Fibroblast of peridontal ligament (primary cell): ENCODE measurements around the gene FAM83G.
"Not testable (repeated sequence)": the region's sequence is repeated elsewhere in the genome, so short reads cannot be mapped to it uniquely, and the experiment has no call there.

Experiments used
- DNase-seq: peaks from one replicate; pipeline ENCODE4 v3.0.0-alpha.2; 2010; ENCODE audit errors: extremely low read depth

Gene FAM83G, protein sequence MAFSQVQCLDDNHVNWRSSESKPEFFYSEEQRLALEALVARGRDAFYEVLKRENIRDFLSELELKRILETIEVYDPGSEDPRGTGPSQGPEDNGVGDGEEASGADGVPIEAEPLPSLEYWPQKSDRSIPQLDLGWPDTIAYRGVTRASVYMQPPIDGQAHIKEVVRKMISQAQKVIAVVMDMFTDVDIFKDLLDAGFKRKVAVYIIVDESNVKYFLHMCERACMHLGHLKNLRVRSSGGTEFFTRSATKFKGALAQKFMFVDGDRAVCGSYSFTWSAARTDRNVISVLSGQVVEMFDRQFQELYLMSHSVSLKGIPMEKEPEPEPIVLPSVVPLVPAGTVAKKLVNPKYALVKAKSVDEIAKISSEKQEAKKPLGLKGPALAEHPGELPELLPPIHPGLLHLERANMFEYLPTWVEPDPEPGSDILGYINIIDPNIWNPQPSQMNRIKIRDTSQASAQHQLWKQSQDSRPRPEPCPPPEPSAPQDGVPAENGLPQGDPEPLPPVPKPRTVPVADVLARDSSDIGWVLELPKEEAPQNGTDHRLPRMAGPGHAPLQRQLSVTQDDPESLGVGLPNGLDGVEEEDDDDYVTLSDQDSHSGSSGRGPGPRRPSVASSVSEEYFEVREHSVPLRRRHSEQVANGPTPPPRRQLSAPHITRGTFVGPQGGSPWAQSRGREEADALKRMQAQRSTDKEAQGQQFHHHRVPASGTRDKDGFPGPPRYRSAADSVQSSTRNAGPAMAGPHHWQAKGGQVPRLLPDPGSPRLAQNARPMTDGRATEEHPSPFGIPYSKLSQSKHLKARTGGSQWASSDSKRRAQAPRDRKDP

DNA sequence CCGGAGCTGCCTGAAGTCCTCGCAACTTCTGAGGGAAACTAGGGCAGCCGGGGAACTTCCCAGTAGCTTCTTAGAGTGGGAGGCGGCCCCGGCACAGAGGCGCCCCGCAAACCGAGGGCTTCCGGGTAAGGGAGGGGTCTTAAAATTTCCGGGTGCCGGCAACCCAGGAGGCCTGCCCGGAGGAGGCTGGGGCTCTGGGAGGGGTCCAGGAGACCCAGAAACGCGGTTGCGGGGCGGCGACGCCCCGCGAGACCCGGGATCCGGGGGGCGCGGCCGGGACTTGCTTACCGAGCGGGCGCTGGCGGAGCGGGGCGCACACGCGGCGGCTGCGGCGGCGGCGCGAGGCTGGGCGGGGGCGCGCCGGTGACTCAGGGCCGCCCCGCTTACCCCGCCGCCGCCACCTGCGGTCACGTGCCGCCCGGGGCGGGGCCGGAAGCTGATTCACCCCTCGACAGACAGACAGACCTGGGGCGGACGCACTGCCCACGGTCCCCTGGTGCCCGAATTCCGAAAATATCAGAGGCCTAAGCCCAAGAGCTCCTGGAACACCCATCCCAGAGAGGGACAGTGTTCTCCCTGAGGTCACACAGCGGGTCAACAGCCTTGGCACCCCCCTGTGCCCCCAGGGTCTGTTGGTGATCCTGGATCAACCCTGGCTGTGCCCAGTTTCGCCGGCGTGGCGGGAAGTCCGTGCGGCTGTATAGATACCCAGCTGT, at the start of gene FAM83G:
TSS of gene FAM83G (minus strand) at position 344 of the 716 bp plus-strand sequence. CDS start 723 bp downstream, outside the sequence.
- DNase-seq, result peak; percentile 18

DNA sequence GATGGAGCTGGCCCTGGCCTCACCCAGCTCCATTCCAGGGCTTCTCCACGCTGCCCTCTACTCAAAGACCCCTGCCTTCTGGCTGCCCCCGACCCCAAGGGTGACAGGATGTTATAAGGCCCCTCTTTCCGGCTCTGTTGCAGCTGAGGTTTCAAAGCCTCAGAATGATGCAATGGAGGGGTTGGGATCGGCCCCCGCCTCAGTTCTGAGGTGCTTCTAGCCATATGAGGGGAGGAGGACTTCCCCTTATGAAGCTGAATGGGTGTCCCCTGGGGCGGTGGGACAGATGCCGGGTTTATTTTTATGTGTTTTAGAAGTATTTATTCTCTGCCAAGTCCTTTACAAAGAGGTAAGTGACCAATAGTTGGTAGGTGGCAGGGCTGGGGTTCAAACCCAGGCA, 44.3 kb upstream of the FAM83G start:
- not testable (repeated sequence) for DNase-seq

DNA sequence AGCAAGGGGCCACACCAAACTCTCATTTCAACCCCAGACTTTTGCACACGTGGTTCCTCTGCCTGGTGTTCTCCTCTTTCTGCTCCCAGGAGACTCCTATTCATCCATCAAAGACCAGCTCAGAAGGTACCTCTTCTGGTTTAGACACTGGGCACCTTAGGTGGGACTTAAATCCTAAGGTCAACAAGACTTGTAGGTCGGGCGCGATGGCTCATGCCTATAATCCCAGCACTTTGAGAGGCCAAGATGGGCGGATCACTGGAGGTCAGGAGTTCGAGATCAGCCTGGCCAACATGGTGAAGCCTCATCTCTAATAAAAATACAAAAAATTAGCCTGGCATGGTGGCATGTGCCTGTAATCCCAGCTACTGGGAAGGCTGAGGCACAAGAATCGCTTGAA, 42.9 kb upstream of the FAM83G start:
- not testable (repeated sequence) for DNase-seq

DNA sequence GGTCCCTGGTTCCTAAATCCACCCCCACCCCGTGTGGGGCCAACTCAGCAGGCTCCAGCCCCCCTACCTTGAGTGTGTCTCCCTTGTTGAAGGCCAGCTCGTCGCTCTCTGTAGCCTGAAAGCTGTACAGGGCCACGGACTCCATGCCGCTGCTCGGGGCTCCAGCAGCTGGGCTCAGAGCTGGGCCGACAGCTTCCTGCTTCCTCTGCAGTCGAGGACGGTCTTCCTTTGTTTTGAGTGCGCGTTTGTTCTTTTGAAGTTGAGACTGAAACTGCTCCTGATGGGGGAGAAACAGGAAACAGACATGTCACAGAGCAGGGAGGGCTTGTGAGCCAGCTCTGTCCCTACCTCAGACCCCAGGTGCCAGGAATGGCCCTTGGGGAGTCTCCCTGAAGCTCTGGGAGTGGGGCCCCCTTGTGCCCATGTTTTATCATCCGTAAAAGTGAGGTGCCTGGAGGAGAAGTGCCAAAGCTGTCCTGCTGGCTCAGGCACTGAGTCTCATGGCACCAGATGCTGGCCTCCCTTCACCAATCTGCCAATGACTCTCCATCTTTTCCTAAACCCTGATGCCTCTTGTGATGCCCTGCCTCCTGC, 42.3 kb upstream of the FAM83G start, which contains the start of gene GRAP:
TSS of gene GRAP (minus strand) at position 176 of the 594 bp plus-strand sequence. CDS start at position 145, 31 bp downstream.
- DNase-seq, result not testable (repeated sequence)

DNA sequence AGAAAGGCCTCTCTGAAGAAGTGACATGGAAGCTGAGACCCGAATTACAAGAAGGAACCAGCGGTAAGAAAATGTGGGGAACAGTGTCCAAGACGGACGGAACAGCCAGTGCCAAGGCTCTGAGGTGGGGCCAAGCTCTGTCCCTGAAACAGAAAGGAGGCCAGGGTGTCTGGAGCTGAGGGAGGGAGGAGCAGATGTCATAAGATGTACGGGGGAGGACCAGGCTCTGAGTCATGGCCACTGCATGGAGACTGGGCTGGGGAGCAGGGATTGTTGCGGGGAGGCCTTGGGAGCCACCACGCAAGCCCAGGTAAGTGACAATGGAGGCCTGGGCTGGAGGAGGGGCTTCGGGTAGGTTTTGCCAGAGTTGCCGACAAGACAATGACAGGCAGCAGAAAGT, 40.1 kb upstream of the FAM83G start:
- not testable (repeated sequence) for DNase-seq

DNA sequence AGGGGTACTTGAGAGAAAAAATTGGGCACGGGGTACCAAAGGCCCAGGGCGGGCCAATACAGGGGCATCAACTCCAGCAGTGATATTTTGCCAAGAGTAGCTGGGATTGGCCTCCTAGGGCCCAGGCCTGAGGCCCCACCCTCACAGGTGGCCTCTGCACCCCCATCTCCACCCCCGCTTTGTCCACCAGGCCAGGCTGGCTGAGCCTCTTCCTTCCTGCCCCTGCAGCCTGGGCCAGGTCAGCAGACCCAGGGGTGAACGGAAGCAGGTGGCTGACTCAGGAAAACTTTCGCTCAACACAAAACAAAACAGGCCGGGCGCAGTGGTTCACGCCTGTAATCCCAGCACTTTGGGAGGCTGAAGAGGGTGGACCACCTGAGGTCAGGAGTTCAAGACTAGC, 38.5 kb upstream of the FAM83G start:
- DNase-seq, result not testable (repeated sequence)

DNA sequence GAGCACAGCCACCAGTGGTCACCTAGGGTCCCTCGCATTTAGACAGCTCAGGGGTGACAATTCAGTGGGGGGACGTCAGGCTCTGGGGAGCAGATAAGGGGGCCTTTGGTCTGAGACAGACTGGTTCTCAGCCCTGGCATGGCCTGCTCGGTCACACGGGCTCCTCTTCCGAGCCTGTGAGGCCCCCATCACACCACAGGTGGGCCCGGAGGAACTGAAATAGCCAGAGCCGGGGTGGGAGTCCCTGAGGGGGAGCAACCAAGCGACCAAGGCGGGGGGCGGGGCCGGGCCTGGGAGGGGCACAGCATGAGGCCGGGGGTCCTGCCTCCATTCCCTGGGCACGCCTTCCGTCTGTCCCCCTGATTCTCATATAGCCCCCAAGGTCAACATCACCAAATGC, 37.8 kb upstream of the FAM83G start:
- DNase-seq, result not testable (repeated sequence)

DNA sequence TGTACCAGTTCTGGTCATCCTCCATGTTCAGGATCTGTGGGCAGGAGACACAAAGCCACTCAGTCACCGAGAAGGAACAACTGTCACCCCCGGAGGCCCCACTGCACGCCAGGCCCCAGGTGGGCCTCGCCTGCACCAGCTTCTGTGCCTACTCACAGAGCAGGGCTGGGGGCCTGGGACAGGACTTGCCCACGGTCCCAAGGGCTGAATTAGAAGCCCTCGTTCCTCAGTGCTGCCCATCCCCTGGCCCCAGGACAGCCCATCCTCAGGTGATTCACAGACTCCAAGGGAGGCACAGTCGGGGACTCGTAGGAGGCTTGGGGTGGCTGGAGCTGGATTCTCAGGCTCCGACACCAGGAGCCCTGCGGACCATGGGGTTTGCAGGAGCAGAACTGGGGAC, 37.3 kb upstream of the FAM83G start:
- not testable (repeated sequence) for DNase-seq

DNA sequence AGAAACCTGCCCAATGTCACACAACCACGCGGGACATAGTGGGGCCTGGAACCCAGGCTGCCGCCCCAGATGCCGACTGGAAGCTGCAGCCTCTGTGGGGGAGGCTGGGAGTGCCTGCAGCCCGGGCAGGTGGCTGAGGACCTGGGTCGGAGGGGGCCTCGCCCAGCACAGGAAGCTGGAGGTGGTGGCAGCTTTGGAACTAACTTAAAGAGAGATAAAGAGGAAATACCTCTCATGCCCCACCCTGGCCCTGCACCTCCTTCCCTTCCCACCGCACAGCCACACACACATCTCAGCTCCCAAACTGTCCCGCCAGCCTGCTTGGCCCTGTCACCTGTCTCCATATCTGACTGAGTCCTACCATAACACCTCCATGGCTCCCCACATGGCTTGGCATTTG, 35.8 kb upstream of the FAM83G start:
- DNase-seq, result not testable (repeated sequence)

DNA sequence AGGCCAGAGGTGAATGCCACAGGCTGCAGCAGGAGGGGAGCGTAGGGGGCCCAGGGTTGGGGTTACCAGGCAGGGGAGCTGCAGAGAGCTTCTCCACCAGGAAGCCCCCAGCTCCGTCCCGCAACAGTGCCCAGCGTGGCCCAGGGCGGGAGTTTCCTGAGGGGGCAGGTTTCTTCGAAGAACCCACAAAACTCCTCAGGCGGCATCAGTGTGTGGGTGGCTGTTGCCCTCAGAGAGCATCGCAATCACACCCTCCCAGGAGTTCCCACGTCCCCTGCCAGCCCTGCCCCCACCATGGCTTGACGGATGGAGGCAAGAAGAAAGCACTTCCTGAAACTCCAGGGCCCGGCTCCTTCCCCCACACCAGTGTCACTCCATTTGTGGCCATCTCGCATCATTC, 34.2 kb upstream of the FAM83G start:
- DNase-seq, result not testable (repeated sequence)

DNA sequence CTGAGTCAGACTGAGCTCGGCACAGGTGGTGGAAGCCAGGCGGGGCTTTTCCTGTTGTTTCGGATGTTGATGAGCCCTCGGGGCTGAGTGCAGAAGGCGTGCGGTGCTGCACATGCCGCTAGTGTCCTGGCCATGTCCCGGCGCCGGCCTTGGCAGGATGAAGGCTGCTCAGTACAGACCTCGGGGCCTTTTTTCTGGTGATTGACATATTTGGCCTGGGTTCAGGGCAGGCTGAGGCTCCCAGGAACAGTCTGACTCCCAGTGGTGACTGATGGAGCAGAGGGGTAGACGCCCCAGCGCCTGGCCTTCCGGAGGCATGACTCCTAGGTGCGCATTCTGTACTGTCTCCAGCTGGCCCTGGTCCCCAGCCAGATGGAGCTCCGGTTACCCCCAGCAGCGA, 33.4 kb upstream of the FAM83G start:
- DNase-seq, result not testable (repeated sequence)

DNA sequence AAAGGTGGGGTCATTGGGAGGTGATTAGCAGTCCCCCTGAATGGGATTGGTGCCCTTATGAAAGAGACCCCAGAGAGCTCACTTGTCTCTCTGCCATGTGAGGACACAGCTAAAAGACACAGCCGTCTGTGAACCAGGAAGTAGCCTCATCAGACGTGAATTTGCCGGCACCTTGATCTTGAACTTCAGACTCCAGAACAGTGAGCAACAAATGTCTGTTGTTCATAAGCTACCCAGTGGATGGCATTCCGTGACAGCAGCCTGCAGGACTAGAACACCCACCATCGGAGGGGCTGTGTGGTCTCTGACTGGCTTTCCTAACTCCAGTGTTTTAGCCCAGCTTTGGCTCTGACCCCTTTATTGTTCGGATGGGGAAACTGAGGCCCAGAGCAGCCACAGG, 33.0 kb upstream of the FAM83G start:
- DNase-seq, result not testable (repeated sequence)

DNA sequence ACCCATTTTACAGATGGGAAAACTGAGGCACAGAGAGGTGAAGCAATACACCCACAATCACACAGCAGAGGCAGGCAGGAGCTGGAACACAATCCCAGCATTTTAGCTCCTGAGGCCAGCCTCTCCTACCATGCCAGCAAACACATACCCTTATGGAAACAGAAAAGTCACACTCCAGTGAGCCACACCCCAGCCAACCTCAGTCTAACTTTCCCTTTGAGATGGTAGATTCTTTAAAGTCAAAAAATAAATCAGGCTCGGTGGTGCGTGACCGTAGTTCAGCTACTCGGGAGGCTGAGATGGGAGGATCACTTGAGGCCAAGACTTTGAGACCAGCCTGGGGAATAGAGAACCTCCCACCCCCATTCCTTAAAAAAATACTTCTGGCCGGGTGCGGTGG, 31.6 kb upstream of the FAM83G start:
- not testable (repeated sequence) for DNase-seq

DNA sequence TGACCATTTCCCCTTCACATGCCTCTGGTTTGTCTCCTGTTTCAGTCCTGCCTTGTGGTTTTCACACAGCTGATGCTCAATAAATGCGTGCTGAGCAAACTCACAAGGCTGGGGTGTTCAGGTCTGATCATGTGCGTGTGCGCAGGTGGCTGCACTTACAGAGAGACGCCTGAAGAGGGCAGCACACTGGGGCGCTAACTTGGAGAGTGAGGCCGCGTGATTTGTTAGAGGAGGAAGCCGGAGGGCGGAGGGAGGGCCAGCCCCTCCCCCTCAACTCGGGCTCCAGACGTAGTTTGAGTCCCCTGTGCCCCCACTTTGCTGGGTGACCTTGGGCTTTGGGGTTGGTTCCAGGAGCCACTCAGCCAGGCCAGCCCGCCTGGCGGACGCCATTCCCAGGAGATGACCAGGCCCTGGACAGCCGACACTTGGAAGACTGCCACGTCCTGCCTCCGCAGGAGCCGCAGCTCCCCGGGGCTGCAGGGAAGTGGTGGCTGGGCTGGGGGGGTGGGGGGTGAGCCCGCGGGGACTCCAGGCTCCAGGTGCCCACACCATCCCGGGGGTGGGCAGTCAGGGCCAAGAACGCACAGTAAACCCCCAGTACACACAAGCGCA, 27.9 kb upstream of the FAM83G start:
- not testable (repeated sequence) for DNase-seq

DNA sequence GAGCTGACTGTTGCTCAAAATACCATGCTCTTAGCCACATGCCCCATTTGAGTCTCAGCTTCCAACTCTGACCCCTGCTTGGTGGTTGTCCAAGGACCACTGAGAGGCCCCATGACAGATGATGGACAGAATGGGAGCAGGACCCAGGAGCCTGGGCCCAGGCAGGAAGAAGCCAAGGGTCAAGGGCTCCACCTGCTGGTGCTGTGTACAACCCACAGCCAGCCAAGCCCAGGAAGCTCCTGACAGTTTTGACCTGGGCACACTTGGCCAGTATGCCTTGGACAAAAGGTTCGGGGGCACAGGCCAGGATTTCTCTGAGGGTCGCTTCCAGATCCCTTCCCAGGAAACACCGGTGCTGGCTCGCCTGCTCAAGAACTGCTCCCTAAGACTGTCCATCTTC, 27.2 kb upstream of the FAM83G start:
- DNase-seq, result not testable (repeated sequence)

DNA sequence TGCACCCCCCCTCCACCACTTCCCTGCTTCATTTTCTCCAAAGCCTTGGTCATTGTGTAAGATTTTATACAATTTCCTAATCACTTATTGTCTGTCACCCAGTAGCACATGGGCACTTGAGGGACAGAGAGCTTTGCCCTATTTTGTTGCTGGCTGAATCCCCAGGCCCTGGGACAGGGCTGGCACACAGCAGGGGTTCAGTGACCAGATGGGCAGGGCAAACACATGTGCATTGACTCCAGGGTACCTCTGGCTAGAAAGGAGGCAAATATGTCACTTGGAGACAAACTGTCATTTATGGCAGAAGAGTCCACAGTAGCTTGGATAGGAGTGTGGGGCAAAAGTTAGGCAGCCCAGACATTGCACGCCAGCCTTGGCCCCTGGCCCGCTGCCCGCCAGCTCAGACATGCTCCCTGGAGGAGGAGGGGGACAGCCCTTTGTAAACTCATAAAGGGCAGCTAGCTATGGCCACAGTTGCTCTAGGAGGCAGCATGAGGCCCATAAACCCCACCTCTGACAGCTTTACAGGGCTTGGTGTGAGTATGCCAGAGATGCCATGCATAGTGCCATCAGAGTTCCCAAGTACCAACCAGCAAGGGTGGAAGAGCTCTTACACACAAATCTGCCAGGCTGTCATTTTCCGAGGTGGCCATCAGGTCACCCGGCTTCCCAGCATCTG, 26.3 kb upstream of the FAM83G start:
- DNase-seq, result not testable (repeated sequence)

DNA sequence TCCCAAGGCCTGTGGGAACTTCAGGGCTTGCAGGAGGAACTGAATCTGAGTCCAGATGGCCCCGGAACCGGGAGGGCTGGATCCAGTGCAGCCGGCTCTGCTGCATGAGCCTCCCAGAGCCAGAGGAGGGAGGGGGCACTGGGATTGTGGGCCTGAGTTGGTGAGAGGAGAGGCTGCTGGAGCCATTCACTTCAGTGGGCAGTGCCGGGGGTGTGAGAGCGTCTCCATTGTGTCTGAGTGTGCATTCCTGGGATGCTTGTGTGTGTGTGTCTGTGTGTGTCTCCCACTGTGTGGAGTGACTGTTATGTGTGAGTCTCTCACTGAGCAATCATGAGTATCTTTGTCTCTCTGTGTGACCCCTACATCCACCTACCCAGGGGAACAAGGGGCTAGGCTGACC, 25.2 kb upstream of the FAM83G start:
- not testable (repeated sequence) for DNase-seq

DNA sequence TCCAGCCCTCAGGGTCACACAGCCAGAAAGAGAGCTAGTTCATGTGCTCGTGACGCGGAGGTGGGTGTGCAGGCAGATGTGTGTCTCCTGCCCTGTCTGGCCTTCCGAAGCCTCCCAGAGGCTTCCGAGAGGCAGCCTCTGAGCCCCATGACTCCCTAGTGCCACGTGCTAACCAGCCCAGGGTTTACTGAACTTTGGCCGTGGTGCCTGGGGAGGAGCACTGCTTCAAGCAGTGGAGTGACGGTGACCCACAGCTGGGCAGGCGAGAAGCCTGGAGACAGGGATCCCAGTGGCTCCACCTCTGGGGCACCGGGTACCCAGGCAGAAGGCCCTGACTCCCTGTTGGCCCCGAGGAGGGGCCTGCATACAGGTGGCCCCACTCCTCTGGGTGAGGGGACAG, 24.1 kb upstream of the FAM83G start:
- DNase-seq, result not testable (repeated sequence)

DNA sequence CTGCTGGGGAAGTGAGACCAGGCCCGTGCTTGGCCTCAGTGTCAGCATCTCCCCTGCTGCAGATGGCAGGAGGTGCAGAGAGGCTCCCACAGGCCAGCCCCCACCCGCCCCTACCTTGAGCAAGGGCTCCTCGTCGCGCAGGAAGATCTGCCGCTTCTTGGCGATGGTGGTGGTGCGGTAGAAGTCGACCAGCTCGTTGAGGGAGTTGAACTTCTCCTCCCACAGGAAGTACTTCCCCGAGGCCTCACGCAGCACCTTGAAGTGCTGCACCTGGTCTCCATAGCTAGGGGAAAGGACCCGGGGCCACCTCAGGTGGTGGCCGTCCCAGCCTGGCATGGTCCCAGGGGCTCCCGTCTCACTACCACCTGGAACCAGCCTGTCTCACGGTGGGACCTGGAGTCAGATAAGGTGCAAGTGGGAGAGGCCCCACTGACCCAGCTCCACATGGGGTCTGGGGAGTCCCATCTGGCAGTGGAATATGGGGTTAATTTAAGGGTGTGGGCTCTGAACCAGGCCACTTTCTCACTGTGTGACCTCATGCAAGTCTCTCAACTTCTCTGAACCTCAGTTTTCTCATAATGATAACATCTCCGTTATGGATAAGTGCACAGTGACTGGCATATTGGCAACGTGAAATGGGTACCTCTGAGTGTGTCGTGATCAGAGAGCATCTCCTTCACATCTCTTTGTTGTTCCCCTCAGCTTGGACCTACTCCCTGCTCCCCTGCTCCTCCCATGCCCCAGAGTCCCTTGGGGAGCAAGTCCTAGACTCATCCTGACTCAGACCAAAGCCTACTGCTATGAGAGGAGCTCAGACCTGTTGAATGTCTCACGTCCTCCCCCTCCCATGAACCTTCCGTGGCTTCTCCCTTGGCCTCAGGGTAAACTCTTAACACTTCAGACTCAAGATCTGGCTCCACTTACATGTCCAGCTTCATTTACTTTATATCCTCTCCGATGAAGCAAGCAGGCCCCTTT, 19.8 kb upstream of the FAM83G start:
- peak; percentile 17 for DNase-seq
